NCI-H526 treated with DMSO at 0.1 percent for 48 hours (cell line): ENCODE data around the gene ANKS1B.
A peak's percentile ranks its signal among the peaks of the same experiment; 100 is the strongest.

Experiments
- DNase-seq: peaks from one replicate; lab custom pipeline; 2025; lab: John Stamatoyannopoulos, UW

The ANKS1B gene

GRCh38 chr12:99960311-99960710 lies 24.4 kb downstream of the ANKS1B start:
- DNase-seq, result no peak

- peak; percentile 27 for DNase-seq
Measured at GRCh38 chr12:99959549-99960170, 25.1 kb downstream of the ANKS1B start.

GRCh38 chr12:99957866-99958466 lies 26.8 kb downstream of the ANKS1B start:
- no peak for DNase-seq

- DNase-seq, result no peak
Measured at GRCh38 chr12:99954724-99955123, 30.0 kb downstream of the ANKS1B start.

- no peak for DNase-seq
Measured at GRCh38 chr12:99948370-99948769, 36.4 kb downstream of the ANKS1B start.

- no peak for DNase-seq
Measured at GRCh38 chr12:99946131-99946530, 38.6 kb downstream of the ANKS1B start.

GRCh38 chr12:99935608-99936007 lies 49.1 kb downstream of the ANKS1B start:
- no peak for DNase-seq

GRCh38 chr12:99926511-99927169 lies 58.1 kb downstream of the ANKS1B start:
- no peak for DNase-seq

GRCh38 chr12:99920353-99920960 lies 64.3 kb downstream of the ANKS1B start:
- no peak for DNase-seq

- no peak for DNase-seq
Measured at GRCh38 chr12:99917711-99918402, 66.9 kb downstream of the ANKS1B start.

GRCh38 chr12:99916555-99916954 lies 68.2 kb downstream of the ANKS1B start:
- no peak for DNase-seq

GRCh38 chr12:99915251-99916082 lies 69.3 kb downstream of the ANKS1B start:
- DNase-seq, result no peak

- DNase-seq, result no peak
Measured at GRCh38 chr12:99914206-99914605, 70.5 kb downstream of the ANKS1B start.

- no peak for DNase-seq
Measured at GRCh38 chr12:99911967-99912366, 72.8 kb downstream of the ANKS1B start.

- DNase-seq, result no peak
Measured at GRCh38 chr12:99911081-99911480, 73.7 kb downstream of the ANKS1B start.

- DNase-seq, result no peak
Measured at GRCh38 chr12:99910342-99910741, 74.4 kb downstream of the ANKS1B start.

GRCh38 chr12:99906786-99907579 lies 77.8 kb downstream of the ANKS1B start:
- DNase-seq, result no peak

GRCh38 chr12:99901181-99901580 lies 83.6 kb downstream of the ANKS1B start:
- DNase-seq, result no peak

GRCh38 chr12:99898645-99899044 lies 86.1 kb downstream of the ANKS1B start:
- DNase-seq, result no peak

- DNase-seq, result no peak
Measured at GRCh38 chr12:99879439-99879838, 105.3 kb downstream of the ANKS1B start.

GRCh38 chr12:99875081-99875480 lies 109.7 kb downstream of the ANKS1B start:
- no peak for DNase-seq
